ENCODE results near the gene DBH.

The DBH gene

GRCh38 chr9:133676450-133676849, 40.3 kb downstream of the DBH start:
- in situ Hi-C loops (cut with MboI; ENCODE audit: low pct_unique_long_range_greater_than_20kb, low sequenced_read_pairs): no loop called here
- DNase-seq: no peak

DNA sequence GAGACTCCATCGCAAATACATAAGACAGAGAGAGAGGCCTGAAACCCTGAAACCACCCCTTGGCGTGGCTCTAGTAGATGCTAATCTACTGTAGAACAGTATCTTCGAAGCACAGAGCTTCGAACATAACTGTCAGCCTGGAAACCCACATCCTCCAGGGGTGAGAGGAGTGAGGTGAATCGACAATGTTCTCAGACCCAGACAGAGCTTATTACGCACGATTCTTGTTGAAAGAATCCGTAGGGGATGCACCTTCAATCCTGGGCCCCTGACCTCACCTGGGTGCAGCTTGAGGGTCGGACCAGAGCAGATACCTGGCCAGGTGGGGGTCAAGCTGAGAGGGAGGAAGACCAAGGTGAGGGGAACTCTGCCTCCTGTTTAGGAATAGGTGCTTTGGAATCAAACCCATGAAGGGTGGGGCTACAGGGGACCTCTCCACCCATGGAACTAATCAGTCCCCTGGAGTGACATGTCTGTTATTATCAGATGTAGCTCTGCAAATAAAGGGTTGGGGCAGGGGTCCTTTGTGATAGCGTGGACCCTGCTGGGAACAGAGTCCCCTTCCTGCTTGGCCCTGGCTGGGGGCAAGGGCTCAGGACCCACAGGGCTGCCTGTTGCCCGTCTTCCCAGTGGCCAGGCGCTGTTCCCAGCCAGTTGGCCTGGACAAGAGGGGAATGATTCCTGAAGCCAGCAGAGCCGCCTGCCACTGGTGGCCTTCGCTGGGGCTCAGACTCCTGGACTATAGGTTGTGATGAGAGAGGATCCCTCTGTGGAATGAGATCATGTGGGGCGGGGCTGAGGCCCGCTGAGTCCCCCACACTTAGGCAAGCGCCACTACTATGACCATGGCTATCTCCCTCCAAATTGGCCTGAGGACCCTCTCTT, 41.2 kb downstream of the DBH start:
- in situ Hi-C loops (cut with MboI; ENCODE audit: low pct_unique_long_range_greater_than_20kb, low sequenced_read_pairs): no loop called here
- DNase-seq: no peak

- no peak for DNase-seq
- in situ Hi-C loops (cut with MboI; ENCODE audit: low pct_unique_long_range_greater_than_20kb, low sequenced_read_pairs): no loop called here
Observed at GRCh38 chr9:133679056-133679455, 42.9 kb downstream of the DBH start.

GRCh38 chr9:133679466-133680061, 43.4 kb downstream of the DBH start:
- in situ Hi-C loops (cut with MboI; ENCODE audit: low pct_unique_long_range_greater_than_20kb, low sequenced_read_pairs): no loop called here
- no peak for DNase-seq

DNA sequence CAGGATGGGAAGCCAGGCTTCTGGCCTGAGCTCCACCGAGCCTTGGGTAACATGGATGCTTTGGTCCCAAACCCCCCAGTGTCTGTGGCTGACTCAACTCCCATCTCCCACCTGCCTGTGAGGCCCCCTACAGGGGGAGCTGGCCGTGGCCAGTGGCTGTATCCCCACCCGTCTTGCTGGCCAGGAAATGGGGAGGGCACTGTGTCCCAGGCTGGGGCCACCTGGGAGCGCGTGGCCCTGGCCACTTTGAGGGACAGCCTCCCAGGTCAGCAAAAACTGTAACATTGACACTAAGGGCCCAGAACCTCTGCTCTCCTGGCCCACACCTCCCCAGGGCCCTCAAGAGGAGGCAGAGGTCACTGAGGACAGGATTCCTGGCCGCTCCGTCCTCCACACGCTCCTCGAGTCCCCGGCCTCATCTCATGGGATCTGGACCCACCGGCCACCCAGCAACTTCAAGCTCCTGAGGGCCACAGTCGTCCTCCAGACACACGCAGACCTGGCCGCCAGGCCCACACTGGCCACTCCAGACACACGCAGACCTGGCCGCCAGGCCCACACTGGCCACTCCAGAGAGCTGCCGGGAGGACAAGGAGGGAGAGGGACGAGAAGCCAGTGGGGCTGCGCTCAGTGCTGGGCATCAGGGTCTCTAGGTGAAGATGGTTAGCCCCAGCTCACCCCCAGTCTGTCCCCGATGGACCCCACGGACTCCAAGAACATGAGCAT, 44.2 kb downstream of the DBH start:
- no peak for DNase-seq
- in situ Hi-C loops (cut with MboI; ENCODE audit: low pct_unique_long_range_greater_than_20kb, low sequenced_read_pairs): no loop called here

DNA sequence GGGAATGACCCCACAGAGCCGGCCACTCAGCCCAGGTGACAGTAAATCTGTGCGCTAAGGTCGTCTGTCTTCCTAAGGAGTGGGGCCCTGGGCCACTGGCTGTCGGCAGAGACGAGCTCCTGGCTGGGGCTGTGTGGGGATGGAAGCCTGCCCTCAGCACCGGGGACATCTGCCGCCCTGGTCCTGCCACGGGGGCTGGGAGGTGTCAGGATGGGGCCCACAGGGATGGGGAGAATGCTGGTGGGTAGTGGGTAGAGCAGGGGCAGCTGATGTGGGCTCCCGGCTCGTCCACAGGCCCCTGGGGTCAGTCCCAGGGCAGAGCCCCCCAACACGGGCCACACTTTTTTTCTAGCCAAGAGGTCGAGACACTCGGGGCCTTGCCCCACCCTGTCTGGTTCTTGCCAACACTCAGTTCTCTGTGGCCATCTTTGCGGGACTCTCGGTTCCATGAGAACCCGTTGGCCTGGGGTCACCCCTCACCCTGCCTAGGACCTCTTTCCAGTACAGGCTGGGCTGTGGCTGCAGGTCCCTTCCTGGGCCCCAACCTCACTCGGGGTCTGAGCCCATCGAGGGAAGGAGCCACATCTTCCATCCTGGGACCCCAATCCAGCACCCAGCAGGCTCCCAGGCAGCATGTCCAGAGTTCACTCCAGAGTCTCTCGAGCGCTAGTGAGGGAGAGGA, 45.0 kb downstream of the DBH start:
- no peak for DNase-seq
- in situ Hi-C loops (cut with MboI; ENCODE audit: low pct_unique_long_range_greater_than_20kb, low sequenced_read_pairs): no loop called here

GRCh38 chr9:133681658-133682306, 45.6 kb downstream of the DBH start:
- in situ Hi-C loops (cut with MboI; ENCODE audit: low pct_unique_long_range_greater_than_20kb, low sequenced_read_pairs): no loop called here

DNA sequence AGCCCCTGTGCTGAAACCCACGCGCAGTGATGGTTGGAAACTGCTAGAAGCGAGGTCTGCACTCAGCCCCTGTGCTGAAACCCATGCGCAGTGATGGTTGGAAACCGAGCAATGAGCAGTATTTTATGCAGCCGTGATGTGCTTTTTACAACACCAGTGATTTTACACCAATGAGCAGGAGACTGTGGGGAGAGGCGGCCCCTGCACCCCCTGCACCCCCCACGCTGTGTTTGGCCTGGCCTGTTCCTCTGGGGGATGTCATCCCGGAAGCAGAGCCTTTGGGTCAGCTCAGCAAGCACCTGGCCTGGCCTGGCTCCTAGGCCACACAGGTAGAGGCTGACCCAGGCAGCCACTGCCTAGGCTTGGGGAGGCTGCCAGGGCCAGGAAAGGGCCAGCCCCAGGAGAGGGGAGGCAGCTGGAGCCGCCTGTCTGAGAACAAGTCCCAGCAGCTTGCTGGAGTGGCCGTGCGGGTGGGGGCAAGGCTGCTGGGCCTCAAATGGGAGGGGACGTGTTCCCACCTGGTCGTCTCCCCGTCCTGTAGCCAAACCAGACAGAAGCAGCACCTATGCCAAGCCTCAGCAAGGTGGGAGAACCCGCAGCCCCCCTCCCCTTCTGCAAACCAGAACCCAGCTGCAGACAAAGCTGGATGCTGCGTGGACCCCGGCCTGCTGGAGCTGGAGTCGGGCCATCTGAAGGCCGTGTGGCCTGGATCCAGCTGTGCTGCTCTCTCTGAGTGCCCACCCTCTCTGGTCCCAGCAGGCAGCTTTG, 46.8 kb downstream of the DBH start:
- no peak for DNase-seq
- in situ Hi-C loops (cut with MboI; ENCODE audit: low pct_unique_long_range_greater_than_20kb, low sequenced_read_pairs): no loop called here

More at GRCh38 chr9:133681658-133682306, 45.6 kb downstream of the DBH start:
- no peak for DNase-seq

- in situ Hi-C loops (cut with MboI; ENCODE audit: low pct_unique_long_range_greater_than_20kb, low sequenced_read_pairs): no loop called here
- no peak for DNase-seq
Observed at GRCh38 chr9:133683586-133684120, 47.5 kb downstream of the DBH start.

DNA sequence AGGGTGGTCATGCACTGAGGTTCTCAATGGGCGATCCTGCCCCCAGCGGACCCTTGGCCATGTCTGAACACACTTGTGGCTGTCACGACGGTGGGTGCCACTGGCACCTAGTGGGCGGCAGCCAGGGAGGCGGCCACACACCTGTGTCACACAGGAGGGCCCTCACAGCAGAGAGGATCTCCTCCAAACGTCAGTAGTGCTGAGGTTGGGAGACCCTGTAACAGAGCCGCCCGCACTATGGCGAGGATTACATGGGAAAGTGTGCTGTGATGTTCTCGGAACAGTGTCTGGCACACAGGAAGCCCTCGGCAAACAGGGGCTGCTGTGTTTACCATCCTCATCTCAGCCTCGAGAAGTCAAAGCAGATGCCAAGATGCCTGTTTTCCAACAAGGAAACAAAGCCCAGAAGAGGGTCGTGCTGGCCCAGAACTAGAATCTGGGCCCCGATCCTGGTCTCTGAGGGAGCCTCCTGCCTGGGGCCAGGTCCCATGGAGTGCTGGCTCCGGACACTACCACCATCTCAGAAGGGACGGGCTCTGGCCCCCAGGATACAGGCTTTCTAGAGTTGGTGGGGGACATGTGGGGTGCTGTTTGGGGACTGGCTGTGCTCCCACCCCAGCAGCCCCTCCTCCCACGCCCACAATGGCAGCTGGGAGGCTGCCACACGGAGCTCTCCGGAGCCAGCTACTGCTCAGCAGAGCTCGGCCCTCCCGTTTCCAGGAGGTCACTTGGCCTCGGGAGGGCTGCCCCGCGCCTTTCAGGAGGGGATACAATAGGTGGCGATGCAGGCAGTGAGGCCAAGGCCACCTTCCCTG, 48.2 kb downstream of the DBH start:
- in situ Hi-C loops (cut with MboI; ENCODE audit: low pct_unique_long_range_greater_than_20kb, low sequenced_read_pairs): no loop called here
- DNase-seq: no peak

GRCh38 chr9:133684936-133685361, 48.8 kb downstream of the DBH start:
- in situ Hi-C loops (cut with MboI; ENCODE audit: low pct_unique_long_range_greater_than_20kb, low sequenced_read_pairs): no loop called here

DNA sequence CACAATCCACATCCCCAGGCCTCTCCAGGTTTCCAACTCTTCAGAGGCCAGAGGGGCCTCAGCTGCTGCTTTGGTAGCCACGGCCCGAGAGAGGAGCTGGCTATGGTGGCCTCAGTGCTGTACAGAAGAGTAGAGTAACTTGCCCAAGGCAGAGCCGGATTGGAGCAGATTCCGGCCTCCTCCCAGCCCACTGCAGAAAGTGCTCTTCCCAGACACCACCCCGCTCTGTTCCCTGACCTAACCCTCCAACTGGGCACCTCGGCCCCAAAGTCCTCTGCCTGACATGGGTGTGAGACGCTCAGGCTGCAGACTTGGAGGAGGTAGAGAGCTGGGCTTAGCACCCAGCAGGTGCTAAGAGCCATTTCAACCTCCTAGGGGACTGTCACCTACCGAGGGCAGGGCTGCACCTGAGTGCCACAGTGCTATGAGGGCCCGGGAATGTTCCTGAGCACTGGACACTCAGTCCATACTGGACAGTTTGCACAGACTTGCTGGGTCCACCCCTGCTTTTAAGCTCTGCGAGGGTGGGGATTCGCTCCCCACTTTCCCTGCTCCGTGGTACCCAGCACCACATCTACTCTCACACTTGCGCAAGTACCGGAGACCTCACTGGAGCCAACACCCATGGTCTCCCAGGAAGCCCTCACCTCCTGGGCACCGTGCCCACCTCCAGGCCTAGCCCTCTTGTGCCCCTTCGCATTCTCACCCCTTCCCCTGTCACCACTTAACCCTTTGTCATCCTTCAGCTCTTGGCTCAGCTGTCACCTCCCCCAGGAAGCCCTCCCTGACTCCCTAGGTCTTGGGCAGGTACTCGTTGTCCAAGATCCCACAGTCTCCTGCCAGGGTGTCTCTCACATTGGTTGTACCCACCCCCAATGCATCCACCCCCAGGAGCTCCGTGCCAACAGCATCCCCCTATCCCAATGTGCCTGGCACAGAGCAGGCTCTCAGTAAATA, 49.8 kb downstream of the DBH start:
- no peak for DNase-seq
- in situ Hi-C loops (cut with MboI; ENCODE audit: low pct_unique_long_range_greater_than_20kb, low sequenced_read_pairs): no loop called here

More at GRCh38 chr9:133684936-133685361, 48.8 kb downstream of the DBH start:
- DNase-seq: no peak

DNA sequence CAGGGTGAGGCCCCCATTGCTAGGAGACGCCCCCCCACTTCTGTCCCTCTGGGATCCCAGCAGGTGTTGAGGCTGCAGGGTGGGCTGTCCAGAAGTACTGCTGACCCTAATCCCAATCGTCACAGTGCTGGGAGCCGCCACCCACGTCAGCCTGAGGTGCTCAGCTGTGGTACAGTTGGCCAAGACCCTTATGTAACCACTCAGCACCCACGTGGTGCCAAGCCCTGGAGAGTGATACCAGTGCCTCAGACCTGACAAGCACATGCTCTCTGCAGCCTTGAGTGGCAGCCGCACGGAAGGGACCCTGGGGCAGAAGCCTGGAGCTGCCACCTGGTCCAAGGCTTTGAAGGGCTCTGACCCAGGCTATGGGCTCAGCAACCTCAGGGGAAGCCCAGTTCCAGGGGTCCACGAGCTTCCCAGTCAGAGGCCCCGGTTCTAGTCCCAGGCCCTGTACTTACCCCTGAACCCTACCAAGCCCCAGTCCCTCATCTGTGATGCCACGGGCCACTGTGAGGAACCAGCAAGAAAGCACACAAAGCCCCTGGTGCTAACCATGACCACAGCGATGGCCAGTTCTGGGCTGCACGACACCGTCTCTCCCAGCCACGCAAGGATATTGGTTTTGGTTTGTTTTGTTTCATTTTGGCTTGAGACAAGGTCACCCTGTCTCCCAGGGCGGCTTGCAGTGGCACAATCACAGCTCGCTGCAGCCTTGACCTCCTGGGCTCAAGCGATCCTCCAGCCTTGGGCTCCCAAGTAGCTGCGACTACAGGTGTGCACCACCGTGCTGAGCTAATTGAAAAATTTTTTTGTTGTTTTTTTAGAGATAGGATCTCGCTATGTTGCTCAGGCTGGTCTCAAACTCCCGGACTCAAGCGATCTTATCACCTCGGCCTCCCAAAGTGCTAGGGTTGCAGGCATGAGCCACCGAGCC, 50.7 kb downstream of the DBH start:
- in situ Hi-C loops (cut with MboI; ENCODE audit: low pct_unique_long_range_greater_than_20kb, low sequenced_read_pairs): no loop called here
- DNase-seq: no peak

GRCh38 chr9:133687856-133688761, 51.9 kb downstream of the DBH start:
- in situ Hi-C loops (cut with MboI; ENCODE audit: low pct_unique_long_range_greater_than_20kb, low sequenced_read_pairs): no loop called here
- DNase-seq: no peak

Data from KBM-7 (cell line).